ENCODE results near the gene GPX4.

GRCh38 chr19:1065606-1066109, 38.1 kb upstream of the GPX4 start:
- TF ChIP-seq CTCF (IDR thresholded peaks at IDR 0.05 in 4 of 5, conservative IDR thresholded peaks at IDR 0.05 in 1 of 5) (no peak), POLR2A (IDR thresholded peaks at IDR 0.05) (no peak)
